Measurements from ENCODE around the gene ARL2.

DNA sequence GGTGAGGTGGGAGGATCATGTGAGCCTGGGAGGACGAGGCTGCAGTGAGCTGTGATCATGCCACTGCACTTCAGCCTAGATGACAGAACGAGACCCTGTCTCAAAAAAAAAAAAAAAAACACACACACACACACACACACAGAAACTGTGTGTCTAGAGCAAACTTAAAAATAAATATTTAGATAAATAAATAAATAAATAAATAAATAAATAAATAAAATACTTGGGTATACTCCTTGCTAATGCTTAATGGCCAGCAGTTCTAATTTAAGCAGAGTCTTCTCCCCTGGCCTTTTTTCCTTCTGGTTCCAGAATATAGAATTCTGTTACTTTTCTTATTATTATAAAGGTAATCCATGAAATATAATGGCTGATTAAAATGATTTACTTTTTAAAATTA lies 5.1 kb upstream of the ARL2 start:
- TF ChIP-seq, protein P1, sequence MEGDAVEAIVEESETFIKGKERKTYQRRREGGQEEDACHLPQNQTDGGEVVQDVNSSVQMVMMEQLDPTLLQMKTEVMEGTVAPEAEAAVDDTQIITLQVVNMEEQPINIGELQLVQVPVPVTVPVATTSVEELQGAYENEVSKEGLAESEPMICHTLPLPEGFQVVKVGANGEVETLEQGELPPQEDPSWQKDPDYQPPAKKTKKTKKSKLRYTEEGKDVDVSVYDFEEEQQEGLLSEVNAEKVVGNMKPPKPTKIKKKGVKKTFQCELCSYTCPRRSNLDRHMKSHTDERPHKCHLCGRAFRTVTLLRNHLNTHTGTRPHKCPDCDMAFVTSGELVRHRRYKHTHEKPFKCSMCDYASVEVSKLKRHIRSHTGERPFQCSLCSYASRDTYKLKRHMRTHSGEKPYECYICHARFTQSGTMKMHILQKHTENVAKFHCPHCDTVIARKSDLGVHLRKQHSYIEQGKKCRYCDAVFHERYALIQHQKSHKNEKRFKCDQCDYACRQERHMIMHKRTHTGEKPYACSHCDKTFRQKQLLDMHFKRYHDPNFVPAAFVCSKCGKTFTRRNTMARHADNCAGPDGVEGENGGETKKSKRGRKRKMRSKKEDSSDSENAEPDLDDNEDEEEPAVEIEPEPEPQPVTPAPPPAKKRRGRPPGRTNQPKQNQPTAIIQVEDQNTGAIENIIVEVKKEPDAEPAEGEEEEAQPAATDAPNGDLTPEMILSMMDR (optimal IDR thresholded peaks at IDR 0.05 in 1 of 3, IDR thresholded peaks at IDR 0.05 in 1 of 3, conservative IDR thresholded peaks at IDR 0.05 in 1 of 3; ENCODE audit: extremely low read depth in 1 of 3, insufficient read depth in 2 of 3, low read length in 3 of 3) = no peak
- TF ChIP-seq EZH2 (IDR thresholded peaks at IDR 0.05; ENCODE audit: low read length) = no peak
